ENCODE results near the gene PPP2R2C.

PPP2R2C gene

DNA sequence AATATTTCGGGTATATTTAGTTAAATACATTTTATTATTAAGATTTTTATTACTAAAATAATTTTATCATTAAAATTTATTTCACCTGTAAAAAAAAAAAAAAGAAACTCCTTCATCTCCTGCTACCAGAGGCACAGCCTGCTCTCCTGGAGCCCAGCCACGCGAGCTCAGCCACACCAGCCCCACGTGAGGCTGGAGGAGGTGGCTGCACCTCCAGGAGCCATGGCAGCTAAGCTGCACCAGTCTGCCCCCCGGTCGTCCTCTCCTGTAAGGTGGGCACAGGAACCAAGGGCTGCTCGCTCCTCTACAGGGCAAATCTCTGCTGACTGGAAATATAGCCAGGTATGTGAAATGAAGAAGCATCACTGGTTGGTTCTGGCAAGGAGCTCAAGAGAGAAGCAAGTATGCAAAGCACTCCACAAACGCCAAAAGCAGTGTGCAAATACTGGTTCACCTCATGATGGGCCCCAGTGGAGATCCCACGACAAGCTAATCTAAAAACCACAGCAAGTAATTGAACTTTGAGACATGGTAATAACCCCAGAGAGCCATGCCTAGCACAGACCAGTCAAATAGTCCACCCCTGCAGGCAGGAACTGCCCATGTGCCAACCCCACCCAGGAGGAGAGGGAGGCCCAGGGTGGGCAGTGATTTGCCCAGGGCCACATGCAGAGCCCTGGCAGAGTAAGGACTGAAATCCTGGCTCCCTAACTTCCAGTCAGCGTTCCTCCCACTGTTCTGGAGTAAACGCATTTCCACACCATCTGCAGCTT, 112.7 kb downstream of the PPP2R2C start:
- TF ChIP-seq, protein P1, sequence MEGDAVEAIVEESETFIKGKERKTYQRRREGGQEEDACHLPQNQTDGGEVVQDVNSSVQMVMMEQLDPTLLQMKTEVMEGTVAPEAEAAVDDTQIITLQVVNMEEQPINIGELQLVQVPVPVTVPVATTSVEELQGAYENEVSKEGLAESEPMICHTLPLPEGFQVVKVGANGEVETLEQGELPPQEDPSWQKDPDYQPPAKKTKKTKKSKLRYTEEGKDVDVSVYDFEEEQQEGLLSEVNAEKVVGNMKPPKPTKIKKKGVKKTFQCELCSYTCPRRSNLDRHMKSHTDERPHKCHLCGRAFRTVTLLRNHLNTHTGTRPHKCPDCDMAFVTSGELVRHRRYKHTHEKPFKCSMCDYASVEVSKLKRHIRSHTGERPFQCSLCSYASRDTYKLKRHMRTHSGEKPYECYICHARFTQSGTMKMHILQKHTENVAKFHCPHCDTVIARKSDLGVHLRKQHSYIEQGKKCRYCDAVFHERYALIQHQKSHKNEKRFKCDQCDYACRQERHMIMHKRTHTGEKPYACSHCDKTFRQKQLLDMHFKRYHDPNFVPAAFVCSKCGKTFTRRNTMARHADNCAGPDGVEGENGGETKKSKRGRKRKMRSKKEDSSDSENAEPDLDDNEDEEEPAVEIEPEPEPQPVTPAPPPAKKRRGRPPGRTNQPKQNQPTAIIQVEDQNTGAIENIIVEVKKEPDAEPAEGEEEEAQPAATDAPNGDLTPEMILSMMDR (IDR thresholded peaks at IDR 0.05; ENCODE audit: insufficient read depth, missing control alignments), result no peak
- FAIRE-seq (no peak), DNase-seq (ENCODE audit: insufficient read length, low spot score) (no peak)

DNA sequence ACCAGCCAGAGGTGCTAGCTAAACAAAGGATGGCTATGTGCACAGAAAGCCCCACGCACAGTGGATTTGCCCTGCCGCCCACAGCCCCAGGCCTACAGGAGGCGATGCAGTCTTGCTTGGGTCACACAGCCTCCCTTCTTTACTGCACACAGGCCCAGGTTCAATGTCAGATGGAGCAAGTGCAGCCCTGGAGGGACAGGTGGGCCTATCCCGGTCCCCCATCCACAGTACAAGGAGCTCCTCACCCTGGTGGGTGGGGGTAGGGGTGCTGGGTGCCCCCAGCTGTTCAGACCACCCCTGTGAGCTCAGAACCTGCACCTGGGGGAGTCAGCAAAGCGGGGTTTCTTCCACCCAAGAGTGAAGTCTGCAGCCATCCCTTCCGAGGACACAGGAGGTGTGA, 114.9 kb downstream of the PPP2R2C start:
- FAIRE-seq (no peak), DNase-seq (ENCODE audit: insufficient read length, low spot score) (no peak)
- TF ChIP-seq, protein P1 (IDR thresholded peaks at IDR 0.05; ENCODE audit: insufficient read depth, missing control alignments), result no peak

DNA sequence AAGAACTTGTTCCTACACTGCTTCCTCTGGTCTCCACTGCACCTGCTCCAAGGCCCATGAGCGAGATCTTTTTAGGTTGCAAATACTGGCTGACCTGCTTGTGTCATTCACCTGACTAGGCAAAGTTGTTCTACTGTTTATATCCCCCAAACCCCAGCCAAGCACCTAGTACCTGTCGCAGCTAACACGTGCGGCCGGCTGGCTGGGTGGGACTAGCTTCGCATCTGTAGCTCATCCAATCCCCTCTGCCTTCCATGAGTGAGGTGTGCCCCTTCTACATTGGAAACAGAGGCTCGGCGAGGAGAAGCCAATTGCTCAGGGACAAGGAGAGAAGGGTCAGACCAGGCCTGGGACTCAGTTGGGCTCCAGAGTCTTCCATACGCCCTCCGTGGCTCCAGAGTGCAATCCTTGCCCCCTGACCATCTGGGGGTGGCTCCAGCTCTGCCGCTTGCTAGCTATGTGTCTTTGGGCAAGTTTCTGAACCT, 116.3 kb downstream of the PPP2R2C start:
- no peak for FAIRE-seq
- no peak for DNase-seq (ENCODE audit: insufficient read length, low spot score)
- TF ChIP-seq, protein P1 (IDR thresholded peaks at IDR 0.05; ENCODE audit: insufficient read depth, missing control alignments), result no peak

DNA sequence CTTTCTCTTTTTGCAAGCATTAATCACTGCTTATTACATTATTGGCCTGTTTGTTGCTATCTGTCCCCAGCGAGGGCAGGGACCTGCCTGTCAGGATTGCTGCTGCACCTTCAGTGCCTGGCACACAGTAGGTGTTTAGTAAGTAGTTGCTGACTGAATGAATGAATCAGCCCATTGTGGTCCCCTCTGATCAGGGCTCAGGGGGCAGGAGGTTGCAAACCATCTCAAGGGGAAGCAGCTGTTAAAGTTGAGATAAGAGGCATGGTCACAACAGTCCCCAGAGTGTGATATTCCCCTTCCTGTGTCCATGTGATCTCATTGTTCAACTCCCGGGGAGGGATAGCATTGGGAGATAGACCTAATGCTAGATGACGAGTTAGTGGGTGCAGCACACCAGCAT, 117.4 kb downstream of the PPP2R2C start:
- FAIRE-seq (no peak), DNase-seq (ENCODE audit: insufficient read length, low spot score) (no peak)
- TF ChIP-seq, protein P1 (IDR thresholded peaks at IDR 0.05; ENCODE audit: insufficient read depth, missing control alignments), result no peak

DNA sequence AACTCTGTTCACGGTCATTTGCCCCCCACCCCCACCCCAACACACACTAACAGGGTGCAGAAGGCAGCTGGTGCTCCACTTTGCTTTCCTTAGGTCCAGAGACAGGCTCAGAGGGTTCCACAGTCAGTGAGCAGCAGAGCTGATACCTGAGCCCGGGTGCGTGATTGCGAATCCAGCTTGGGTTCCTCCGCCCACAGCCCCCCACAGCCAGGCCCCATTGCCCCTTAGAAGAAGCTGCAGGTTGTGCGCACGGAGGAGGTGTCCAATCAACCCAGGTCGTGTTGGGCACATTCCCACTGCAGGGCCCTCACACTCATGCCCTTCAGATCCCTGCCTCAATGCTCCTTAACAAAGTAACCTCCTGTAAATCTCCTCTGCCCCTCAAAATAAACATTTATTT, 117.8 kb downstream of the PPP2R2C start:
- TF ChIP-seq, protein P1 (IDR thresholded peaks at IDR 0.05; ENCODE audit: insufficient read depth, missing control alignments), result no peak
- no peak for FAIRE-seq
- no peak for DNase-seq (ENCODE audit: insufficient read length, low spot score)

DNA sequence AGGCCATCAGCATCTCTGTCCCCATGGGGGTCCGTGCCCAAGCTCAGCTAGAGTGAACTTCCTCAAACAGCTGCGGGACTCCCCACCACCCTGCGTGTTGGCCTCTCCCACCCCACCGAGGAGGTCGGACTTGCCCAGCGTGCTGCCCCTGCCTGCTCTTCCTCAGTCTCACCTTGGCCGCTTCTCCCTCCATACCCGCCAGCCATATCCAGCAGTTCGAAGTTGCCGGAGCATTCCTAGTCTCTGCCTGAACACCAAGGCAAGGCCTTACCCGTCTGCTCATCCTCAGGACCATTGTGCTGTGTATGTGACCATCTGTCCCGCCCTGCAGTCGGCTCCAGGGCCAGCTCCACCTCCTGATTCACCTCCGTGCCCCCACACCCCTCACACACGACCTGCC, 118.3 kb downstream of the PPP2R2C start:
- DNase-seq (ENCODE audit: insufficient read length, low spot score) (no peak), FAIRE-seq (no peak)
- TF ChIP-seq, protein P1 (IDR thresholded peaks at IDR 0.05; ENCODE audit: insufficient read depth, missing control alignments), result no peak

DNA sequence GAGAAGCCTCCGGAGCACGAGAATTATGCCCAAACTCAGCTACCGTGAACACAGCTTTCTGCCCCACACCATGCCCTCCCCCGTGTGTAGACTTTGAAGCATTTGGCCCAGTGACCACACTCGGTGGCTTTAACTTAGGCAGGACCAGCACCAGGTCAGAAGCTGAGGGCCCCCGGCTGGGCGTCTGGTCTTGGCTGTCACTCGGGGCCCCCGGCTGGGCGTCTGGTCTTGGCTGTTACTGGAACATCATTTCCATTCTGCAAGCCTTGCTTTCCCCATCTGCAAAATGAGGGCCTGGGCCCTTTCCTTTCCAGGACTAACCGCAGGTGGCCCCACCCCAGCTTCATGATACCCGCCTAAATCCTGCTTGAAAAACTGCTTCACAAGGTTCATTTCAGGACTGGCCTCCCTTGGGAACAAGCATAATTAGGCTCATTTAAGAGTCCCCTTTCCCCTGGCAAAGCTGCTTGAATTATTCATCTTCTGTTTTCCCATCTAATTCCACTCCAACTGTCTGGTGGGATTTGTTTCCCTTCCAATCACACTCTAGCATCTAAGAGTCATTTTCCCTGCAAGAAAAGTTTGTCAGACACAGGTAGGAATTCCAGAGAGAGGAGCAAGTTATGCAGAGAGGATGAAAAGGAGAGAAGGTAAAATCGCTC, 120.3 kb downstream of the PPP2R2C start:
- DNase-seq (ENCODE audit: insufficient read length, low spot score) (no peak), FAIRE-seq (no peak)
- TF ChIP-seq, protein P1 (IDR thresholded peaks at IDR 0.05; ENCODE audit: insufficient read depth, missing control alignments), result no peak

Data from D721Med (cell line).